ENCODE data around the gene RHOC. TPM values are rescaled to one million over a fixed set of nuclear protein-coding genes. Genes with fewer than 3 reads are reported as not detected.

Gene RHOC
- total RNA-seq, 2 experiments from 2014 or later: 23.8 to 26.2 TPM

DNA sequence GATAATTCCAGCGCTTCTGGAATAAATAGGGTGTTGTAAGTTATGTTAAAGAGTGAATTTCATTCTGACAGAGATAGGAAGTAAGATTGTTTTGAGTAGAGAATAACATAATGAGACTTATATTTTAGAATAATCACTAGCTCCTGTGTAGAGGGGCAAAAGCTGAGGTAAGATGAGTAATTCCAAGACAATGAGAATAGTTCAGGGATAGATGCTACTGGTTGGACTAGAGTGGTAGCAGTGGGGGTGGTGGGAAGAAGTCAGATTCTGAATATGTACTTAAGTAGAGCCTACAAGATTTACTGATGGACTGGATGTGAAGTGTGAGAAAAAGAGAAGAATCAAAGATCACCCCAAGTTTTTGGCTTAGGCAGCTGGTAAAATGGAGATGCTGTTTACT lies 55.7 kb downstream of the RHOC start:
- Mint-ChIP-seq H3K27ac (no peak overlapping the region), H3K27me3 (no peaks in the 10 kb centered on the region), H3K4me1 (peaks cover 21% of the 10 kb centered on the region), H3K4me3 (no peak overlapping the region), H3K36me3 (peaks cover 25% of the 10 kb centered on the region), H3K9me3 (no peaks in the 10 kb centered on the region)
- no peak for DNase-seq

Other genes with a start within 250 kb of the RHOC start
- gene WNT2B, start 198.2 kb downstream of the RHOC start, total RNA-seq: not detected
- gene ST7L, start 88.0 kb downstream of the RHOC start, total RNA-seq: 10 to 100 TPM; 11.4 to 12.7 TPM
- 100 to 1,000 TPM; 243 to 245 TPM for gene CAPZA1, start 87.3 kb downstream of the RHOC start, total RNA-seq
- 10 to 100 TPM; 66.1 to 66.4 TPM for gene MOV10, start 32.5 kb downstream of the RHOC start, total RNA-seq
- gene PPM1J, start 8.2 kb upstream of the RHOC start, total RNA-seq: under 1 TPM; 0.80 to 0.94 TPM
- 100 to 1,000 TPM in 1 of 2 experiments, 10 to 100 TPM in 1; 93.0 to 101 TPM for gene SLC16A1, start 249.1 kb upstream of the RHOC start, total RNA-seq